Suprapubic skin (tissue), 3 donors: ENCODE data around the gene WDR4.

ENCODE experiments used
- CTCF ChIP-seq, 2 donors: fragments of 200-600 bp in 1 of 2; fragments of 450-650 bp in 1 of 2; sonication (generic) in 1 of 2; IDR thresholded peaks; one replicate each; pipeline ENCODE4 v1.5.1; 2016 to 2019; ENCODE audit warnings: antibody characterized with exemption in 2 of 2, mild to moderate bottlenecking in 1 of 2, moderate library complexity in 1 of 2
- POLR2AphosphoS5 ChIP-seq, 3 donors: sonication (generic); formaldehyde crosslinking; IDR thresholded peaks; one replicate each; pipeline ENCODE4 v1.6.1; 2017; ENCODE audit warnings: antibody characterized with exemption in 3 of 3

- TF ChIP-seq POLR2AphosphoS5 (IDR thresholded peaks at IDR 0.05) (peak; percentile 4 to 89 (median 71)), CTCF (IDR thresholded peaks at IDR 0.05) (no peak)
These were observed at the start of gene WDR4 for GRCh38 chr21:42878993-42879787.
